WTC11 (cell line): ENCODE measurements around the gene SEC23IP. TPM values are rescaled to one million over a fixed set of nuclear protein-coding genes. Genes with fewer than 3 reads are reported as not detected.

Experiments
- ATAC-seq: fragments of 200-7000 bp; cut with Tn5 transposase; 2 replicates; pipeline ENCODE4 v1.10.0; 2021; ENCODE audit warnings: mild to moderate bottlenecking, moderate library complexity
- CTCF ChIA-PET: fragments of 300-600 bp; sonication (Branson Sonifier 250); formaldehyde crosslinking; loops from one replicate; lab custom pipeline; 2021; ENCODE audit warnings: antibody characterized with exemption; lab: Charles Lee
- POLR2A ChIA-PET: fragments of 350-600 bp; sonication (Branson Sonifier 250); formaldehyde crosslinking; loops from one replicate; lab custom pipeline; 2021; ENCODE audit warnings: antibody characterized with exemption; lab: Charles Lee
- DNase-seq: peaks from one replicate; pipeline ENCODE4 v3.0.0; 2021; ENCODE audit warnings: low spot score
- H3K27ac Mint-ChIP-seq: 2 replicates; pipeline ENCODE4 v1.8.0; 2021; ENCODE audit warnings: mixed read lengths
- H3K27me3 Mint-ChIP-seq: 2 replicates; pipeline ENCODE4 v1.8.0; 2021; ENCODE audit warnings: low read depth, mild to moderate bottlenecking, moderate library complexity, mixed read lengths
- H3K36me3 Mint-ChIP-seq: 2 replicates; pipeline ENCODE4 v1.8.0; 2021; ENCODE audit warnings: mixed read lengths
- H3K4me1 Mint-ChIP-seq: 2 replicates; pipeline ENCODE4 v1.8.0; 2022; ENCODE audit warnings: mixed read lengths
- H3K4me3 Mint-ChIP-seq: 2 replicates; pipeline ENCODE4 v1.8.0; 2021; ENCODE audit warnings: mild to moderate bottlenecking, moderate library complexity, mixed read lengths
- H3K9me3 Mint-ChIP-seq: 2 replicates; pipeline ENCODE4 v1.8.0; 2021; ENCODE audit warnings: mixed read lengths
- ATF1 ChIP-seq: sonication (generic); formaldehyde crosslinking; IDR thresholded peaks from 2 replicates; pipeline ENCODE4 v1.8.1; 2023; ENCODE audit warnings: mild to moderate bottlenecking, moderate library complexity, missing genetic modification reagents
- E2F4 ChIP-seq: sonication (generic); formaldehyde crosslinking; IDR thresholded peaks from 2 replicates; pipeline ENCODE4 v1.8.1; 2022; ENCODE audit warnings: low read depth, mild to moderate bottlenecking, moderate library complexity, missing genetic modification reagents, borderline replicate concordance
- ELF4 ChIP-seq: sonication (generic); formaldehyde crosslinking; IDR thresholded peaks from 2 replicates; pipeline ENCODE4 v1.8.1; 2022; ENCODE audit warnings: low read depth, mild to moderate bottlenecking, moderate library complexity, missing genetic modification reagents
- ERG ChIP-seq: fragments of 250-450 bp; sonication (Bioruptor Pico); IDR thresholded peaks from 2 replicates; pipeline ENCODE4 v1.8.0; 2021; ENCODE audit warnings: mild to moderate bottlenecking
- ETV6 ChIP-seq: sonication (generic); formaldehyde crosslinking; IDR thresholded peaks from 2 replicates; pipeline ENCODE4 v1.8.1; 2022; ENCODE audit warnings: mild to moderate bottlenecking, missing genetic modification reagents
- GTF2I ChIP-seq: fragments of 250-450 bp; sonication (Bioruptor Pico); conservative IDR thresholded peaks from 2 replicates; pipeline ENCODE4 v1.4.0; 2021; ENCODE audit warnings: mild to moderate bottlenecking
- JAZF1 ChIP-seq: fragments of 250-450 bp; sonication (Bioruptor Pico); IDR thresholded peaks from 2 replicates; pipeline ENCODE4 v1.9.0; 2021; ENCODE audit warnings: moderate library complexity, mild to moderate bottlenecking, inconsistent platforms
- KAT7 ChIP-seq: sonication (generic); formaldehyde crosslinking; IDR thresholded peaks from 2 replicates; pipeline ENCODE4 v1.8.1; 2023; ENCODE audit warnings: missing genetic modification reagents, mild to moderate bottlenecking, borderline replicate concordance
- OVOL2 ChIP-seq: fragments of 250-450 bp; sonication (Bioruptor Pico); IDR thresholded peaks from 2 replicates; pipeline ENCODE4 v1.9.0; 2021; ENCODE audit warnings: mild to moderate bottlenecking, borderline replicate concordance
- SMAD4 ChIP-seq: sonication (generic); formaldehyde crosslinking; IDR thresholded peaks from 2 replicates; pipeline ENCODE4 v1.8.0; 2022; ENCODE audit warnings: mild to moderate bottlenecking, missing genetic modification reagents
- SOX15 ChIP-seq: fragments of 250-450 bp; sonication (Bioruptor Pico); IDR thresholded peaks from 2 replicates; pipeline ENCODE4 v1.9.0; 2021; ENCODE audit warnings: mild to moderate bottlenecking
- STAT6 ChIP-seq: sonication (generic); formaldehyde crosslinking; conservative IDR thresholded peaks from 2 replicates; pipeline ENCODE4 v1.8.1; 2023; ENCODE audit warnings: mild to moderate bottlenecking, low read depth, missing genetic modification reagents, moderate library complexity
- ZBTB21 ChIP-seq: sonication (generic); formaldehyde crosslinking; IDR thresholded peaks from 2 replicates; pipeline ENCODE4 v1.8.1; 2023; ENCODE audit warnings: mild to moderate bottlenecking, missing genetic modification reagents, borderline replicate concordance
- ZNF219 ChIP-seq: sonication (generic); formaldehyde crosslinking; IDR thresholded peaks from 2 replicates; pipeline ENCODE4 v1.8.0; 2023; ENCODE audit warnings: missing genetic modification reagents, mild to moderate bottlenecking, borderline replicate concordance
- ZNF263 ChIP-seq: sonication (generic); formaldehyde crosslinking; IDR thresholded peaks from 2 replicates; pipeline ENCODE4 v1.8.1; 2022; ENCODE audit warnings: low read depth, mild to moderate bottlenecking, moderate library complexity, missing genetic modification reagents
- total RNA-seq: library from RNA; stranded (reverse); gene quantifications from 3 replicates; pipeline ENCODE4 v1.2.3, GENCODE V29; 2021
- TF ChIP-seq, protein P1 (sequence below): sonication (generic); formaldehyde crosslinking; IDR thresholded peaks from 2 replicates; pipeline ENCODE4 v1.8.1; 2023; ENCODE audit warnings: mild to moderate bottlenecking, missing genetic modification reagents
- TF ChIP-seq, protein P2 (sequence below): sonication (generic); formaldehyde crosslinking; IDR thresholded peaks from 2 replicates; pipeline ENCODE4 v1.8.0; 2023; ENCODE audit warnings: mild to moderate bottlenecking, missing genetic modification reagents
- TF ChIP-seq, protein P3 (sequence below): sonication (generic); formaldehyde crosslinking; IDR thresholded peaks from 2 replicates; pipeline ENCODE4 v1.8.1; 2023; ENCODE audit warnings: mild to moderate bottlenecking, missing genetic modification reagents, borderline replicate concordance
- TF ChIP-seq, protein P4 (sequence below): fragments of 250-450 bp; sonication (Bioruptor Pico); IDR thresholded peaks from 2 replicates; pipeline ENCODE4 v1.9.0; 2021; ENCODE audit warnings: mild to moderate bottlenecking

The SEC23IP gene
- total RNA-seq, 1 experiment from 2014 or later, result 82.3 TPM

GRCh38 chr10:119980956-119981750 lies 88.6 kb downstream of the SEC23IP start:
- no peak for DNase-seq
- ChIA-PET POLR2A (no interaction called here), CTCF (interaction anchor here (1.0 to 1.6 kb wide), 2 partner anchors 30 to 240 kb away, joined by 3 to 5 read pairs; no protein-coding TSS in a partner anchor)

More at GRCh38 chr10:119980956-119981750, 88.6 kb downstream of the SEC23IP start:
- Mint-ChIP-seq H3K36me3 (no peaks in the 10 kb centered on the region), H3K4me3 (no peak overlapping the region), H3K27ac (no peak overlapping the region), H3K27me3 (no peaks in the 10 kb centered on the region), H3K4me1 (peaks cover 6% of the 10 kb centered on the region), H3K9me3 (peaks cover 10% of the 10 kb centered on the region)
- TF ChIP-seq OVOL2 (CRISPR knock-in tag), result no peak
- no peak for TF ChIP-seq ZBTB21 (CRISPR knock-in tag)
- TF ChIP-seq KAT7 (CRISPR knock-in tag), result no peak
- TF ChIP-seq, protein P1, sequence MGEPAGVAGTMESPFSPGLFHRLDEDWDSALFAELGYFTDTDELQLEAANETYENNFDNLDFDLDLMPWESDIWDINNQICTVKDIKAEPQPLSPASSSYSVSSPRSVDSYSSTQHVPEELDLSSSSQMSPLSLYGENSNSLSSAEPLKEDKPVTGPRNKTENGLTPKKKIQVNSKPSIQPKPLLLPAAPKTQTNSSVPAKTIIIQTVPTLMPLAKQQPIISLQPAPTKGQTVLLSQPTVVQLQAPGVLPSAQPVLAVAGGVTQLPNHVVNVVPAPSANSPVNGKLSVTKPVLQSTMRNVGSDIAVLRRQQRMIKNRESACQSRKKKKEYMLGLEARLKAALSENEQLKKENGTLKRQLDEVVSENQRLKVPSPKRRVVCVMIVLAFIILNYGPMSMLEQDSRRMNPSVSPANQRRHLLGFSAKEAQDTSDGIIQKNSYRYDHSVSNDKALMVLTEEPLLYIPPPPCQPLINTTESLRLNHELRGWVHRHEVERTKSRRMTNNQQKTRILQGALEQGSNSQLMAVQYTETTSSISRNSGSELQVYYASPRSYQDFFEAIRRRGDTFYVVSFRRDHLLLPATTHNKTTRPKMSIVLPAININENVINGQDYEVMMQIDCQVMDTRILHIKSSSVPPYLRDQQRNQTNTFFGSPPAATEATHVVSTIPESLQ (CRISPR knock-in tag), result no peak
- no peak for TF ChIP-seq SOX15 (CRISPR knock-in tag)
- TF ChIP-seq ELF4, result no peak
- TF ChIP-seq, protein P2, sequence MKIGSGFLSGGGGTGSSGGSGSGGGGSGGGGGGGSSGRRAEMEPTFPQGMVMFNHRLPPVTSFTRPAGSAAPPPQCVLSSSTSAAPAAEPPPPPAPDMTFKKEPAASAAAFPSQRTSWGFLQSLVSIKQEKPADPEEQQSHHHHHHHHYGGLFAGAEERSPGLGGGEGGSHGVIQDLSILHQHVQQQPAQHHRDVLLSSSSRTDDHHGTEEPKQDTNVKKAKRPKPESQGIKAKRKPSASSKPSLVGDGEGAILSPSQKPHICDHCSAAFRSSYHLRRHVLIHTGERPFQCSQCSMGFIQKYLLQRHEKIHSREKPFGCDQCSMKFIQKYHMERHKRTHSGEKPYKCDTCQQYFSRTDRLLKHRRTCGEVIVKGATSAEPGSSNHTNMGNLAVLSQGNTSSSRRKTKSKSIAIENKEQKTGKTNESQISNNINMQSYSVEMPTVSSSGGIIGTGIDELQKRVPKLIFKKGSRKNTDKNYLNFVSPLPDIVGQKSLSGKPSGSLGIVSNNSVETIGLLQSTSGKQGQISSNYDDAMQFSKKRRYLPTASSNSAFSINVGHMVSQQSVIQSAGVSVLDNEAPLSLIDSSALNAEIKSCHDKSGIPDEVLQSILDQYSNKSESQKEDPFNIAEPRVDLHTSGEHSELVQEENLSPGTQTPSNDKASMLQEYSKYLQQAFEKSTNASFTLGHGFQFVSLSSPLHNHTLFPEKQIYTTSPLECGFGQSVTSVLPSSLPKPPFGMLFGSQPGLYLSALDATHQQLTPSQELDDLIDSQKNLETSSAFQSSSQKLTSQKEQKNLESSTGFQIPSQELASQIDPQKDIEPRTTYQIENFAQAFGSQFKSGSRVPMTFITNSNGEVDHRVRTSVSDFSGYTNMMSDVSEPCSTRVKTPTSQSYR, result no peak
- no peak for TF ChIP-seq ZNF219 (CRISPR knock-in tag)
- TF ChIP-seq, protein P3, sequence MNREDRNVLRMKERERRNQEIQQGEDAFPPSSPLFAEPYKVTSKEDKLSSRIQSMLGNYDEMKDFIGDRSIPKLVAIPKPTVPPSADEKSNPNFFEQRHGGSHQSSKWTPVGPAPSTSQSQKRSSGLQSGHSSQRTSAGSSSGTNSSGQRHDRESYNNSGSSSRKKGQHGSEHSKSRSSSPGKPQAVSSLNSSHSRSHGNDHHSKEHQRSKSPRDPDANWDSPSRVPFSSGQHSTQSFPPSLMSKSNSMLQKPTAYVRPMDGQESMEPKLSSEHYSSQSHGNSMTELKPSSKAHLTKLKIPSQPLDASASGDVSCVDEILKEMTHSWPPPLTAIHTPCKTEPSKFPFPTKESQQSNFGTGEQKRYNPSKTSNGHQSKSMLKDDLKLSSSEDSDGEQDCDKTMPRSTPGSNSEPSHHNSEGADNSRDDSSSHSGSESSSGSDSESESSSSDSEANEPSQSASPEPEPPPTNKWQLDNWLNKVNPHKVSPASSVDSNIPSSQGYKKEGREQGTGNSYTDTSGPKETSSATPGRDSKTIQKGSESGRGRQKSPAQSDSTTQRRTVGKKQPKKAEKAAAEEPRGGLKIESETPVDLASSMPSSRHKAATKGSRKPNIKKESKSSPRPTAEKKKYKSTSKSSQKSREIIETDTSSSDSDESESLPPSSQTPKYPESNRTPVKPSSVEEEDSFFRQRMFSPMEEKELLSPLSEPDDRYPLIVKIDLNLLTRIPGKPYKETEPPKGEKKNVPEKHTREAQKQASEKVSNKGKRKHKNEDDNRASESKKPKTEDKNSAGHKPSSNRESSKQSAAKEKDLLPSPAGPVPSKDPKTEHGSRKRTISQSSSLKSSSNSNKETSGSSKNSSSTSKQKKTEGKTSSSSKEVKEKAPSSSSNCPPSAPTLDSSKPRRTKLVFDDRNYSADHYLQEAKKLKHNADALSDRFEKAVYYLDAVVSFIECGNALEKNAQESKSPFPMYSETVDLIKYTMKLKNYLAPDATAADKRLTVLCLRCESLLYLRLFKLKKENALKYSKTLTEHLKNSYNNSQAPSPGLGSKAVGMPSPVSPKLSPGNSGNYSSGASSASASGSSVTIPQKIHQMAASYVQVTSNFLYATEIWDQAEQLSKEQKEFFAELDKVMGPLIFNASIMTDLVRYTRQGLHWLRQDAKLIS (CRISPR knock-in tag), result no peak
- no peak for TF ChIP-seq ETV6 (CRISPR knock-in tag)
- no peak for TF ChIP-seq GTF2I
- TF ChIP-seq ZNF263 (CRISPR knock-in tag), result no peak
- TF ChIP-seq, protein P4, sequence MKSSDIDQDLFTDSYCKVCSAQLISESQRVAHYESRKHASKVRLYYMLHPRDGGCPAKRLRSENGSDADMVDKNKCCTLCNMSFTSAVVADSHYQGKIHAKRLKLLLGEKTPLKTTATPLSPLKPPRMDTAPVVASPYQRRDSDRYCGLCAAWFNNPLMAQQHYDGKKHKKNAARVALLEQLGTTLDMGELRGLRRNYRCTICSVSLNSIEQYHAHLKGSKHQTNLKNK (CRISPR knock-in tag), result no peak
- TF ChIP-seq STAT6 (CRISPR knock-in tag), result no peak
- no peak for TF ChIP-seq E2F4
- TF ChIP-seq JAZF1 (CRISPR knock-in tag), result no peak
- no peak for TF ChIP-seq ERG (CRISPR knock-in tag)
- TF ChIP-seq ATF1, result no peak
- TF ChIP-seq SMAD4, result no peak
- no peak for ATAC-seq
